ENCODE results near the gene MITF.

GRCh38 chr3:69697381-69697780 lies 41.9 kb upstream of the MITF start:
- TF ChIP-seq POLR2A (IDR thresholded peaks at IDR 0.05) (no peak), CTCF (IDR thresholded peaks at IDR 0.05) (no peak)

Data from esophagus squamous epithelium (tissue), 4 donors.